MM.1S (cell line): Measurements from ENCODE around the gene EVX2.

ENCODE experiments used
- CTCF ChIP-seq: fragments of 300-600 bp; sonication (generic); IDR thresholded peaks from 2 replicates; pipeline ENCODE4 v1.5.1; 2016; ENCODE audit warnings: antibody characterized with exemption, low read length, mixed read lengths
- EZH2 ChIP-seq: fragments of 300-600 bp; sonication (generic); optimal IDR thresholded peaks from 2 replicates; pipeline ENCODE3; 2017; ENCODE audit warnings: low read depth, mild to moderate bottlenecking, antibody characterized with exemption, low read length, mixed read lengths

- TF ChIP-seq CTCF (no peak), EZH2 (no peak)
Observed at GRCh38 chr2:176133389-176133788, 49.6 kb upstream of the EVX2 start.
